Tibial artery (tissue), 4 donors: Measurements from ENCODE around the gene TTLL7.

ENCODE experiments used
- DNase-seq, 2 donors: peaks; one replicate each; pipeline ENCODE4 v3.0.0-alpha.2; 2019
- H3K27ac ChIP-seq, 2 donors: fragments of 200-600 bp; sonication (generic) in 1 of 2; 1 replicate in 1 of 2; 2 replicates in 1 of 2; pipeline ENCODE4 v1.5.1; 2018 to 2019; ENCODE audit warnings: mild to moderate bottlenecking in 1 of 2
- H3K27me3 ChIP-seq, 2 donors: fragments of 200-600 bp; sonication (generic) in 1 of 2; one replicate each; pipeline versions ENCODE4 v1.5.1 to v1.6.0; 2016 to 2019
- H3K36me3 ChIP-seq, 3 donors: fragments of 200-600 bp; sonication (generic) in 2 of 3; one replicate each; pipeline ENCODE4 v1.5.1; 2016 to 2019; ENCODE audit warnings: mild to moderate bottlenecking in 2 of 3
- H3K4me1 ChIP-seq, 4 donors: fragments of 200-600 bp; sonication (generic) in 2 of 4; 1 replicate in 3 of 4; 2 replicates in 1 of 4; pipeline ENCODE4 v1.5.1; 2016 to 2019
- H3K4me3 ChIP-seq, 2 donors: fragments of 200-600 bp; sonication (generic) in 1 of 2; 1 replicate in 1 of 2; 2 replicates in 1 of 2; pipeline ENCODE4 v1.5.1; 2018 to 2019; ENCODE audit warnings: mild to moderate bottlenecking in 2 of 2
- H3K9me3 ChIP-seq, 3 donors: fragments of 200-600 bp; sonication (generic) in 1 of 3; one replicate each; pipeline ENCODE4 v1.5.1; 2016 to 2019
- intact Hi-C: fragments of 100-400 bp; cut with DNase I; formaldehyde crosslinking; loops from one replicate; pipeline ENCODE4 v1.15.0; 2023; ENCODE audit warnings: low total_unique reads
- TF ChIP-seq, protein P1 (sequence below), 2 experiments: fragments of 200-600 bp in 1 of 2; fragments of 450-650 bp in 1 of 2; IDR thresholded peaks; one replicate each; pipeline ENCODE4 v1.5.1; 2017 to 2019; ENCODE audit warnings: antibody characterized with exemption in 2 of 2, mild to moderate bottlenecking in 1 of 2, moderate library complexity in 1 of 2

The TTLL7 gene

DNA sequence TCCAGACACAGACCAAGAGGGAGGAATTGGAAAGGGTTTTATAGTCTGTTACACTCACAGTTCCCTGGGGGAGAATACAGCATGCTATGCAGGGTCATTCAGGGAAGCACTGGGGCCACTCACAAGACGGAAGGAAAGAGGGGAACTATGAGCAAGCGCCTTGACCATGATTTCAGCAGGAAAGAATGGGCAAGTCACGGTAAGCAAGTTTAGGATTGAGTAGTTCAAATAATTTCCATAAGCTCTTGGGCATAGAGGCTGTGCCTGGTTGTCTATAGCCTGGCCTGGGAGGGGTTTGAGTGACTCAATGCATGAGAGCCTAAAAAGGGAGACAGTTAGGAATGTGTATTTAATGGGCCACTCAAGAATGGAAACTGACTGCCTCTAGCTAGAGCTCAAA is 176.7 kb downstream of the TTLL7 start:
- no peaks in the 10 kb centered on the region for H3K27me3 ChIP-seq
- no peaks in the 10 kb centered on the region for H3K36me3 ChIP-seq
- H3K27ac ChIP-seq, result no peak overlapping the region
- no peak overlapping the region for H3K4me3 ChIP-seq
- H3K9me3 ChIP-seq, result no peaks in the 10 kb centered on the region
- H3K4me1 ChIP-seq, result no peaks in the 10 kb centered on the region
- intact Hi-C loops, result no loop called here
- DNase-seq, result no peak
- TF ChIP-seq, protein P1, sequence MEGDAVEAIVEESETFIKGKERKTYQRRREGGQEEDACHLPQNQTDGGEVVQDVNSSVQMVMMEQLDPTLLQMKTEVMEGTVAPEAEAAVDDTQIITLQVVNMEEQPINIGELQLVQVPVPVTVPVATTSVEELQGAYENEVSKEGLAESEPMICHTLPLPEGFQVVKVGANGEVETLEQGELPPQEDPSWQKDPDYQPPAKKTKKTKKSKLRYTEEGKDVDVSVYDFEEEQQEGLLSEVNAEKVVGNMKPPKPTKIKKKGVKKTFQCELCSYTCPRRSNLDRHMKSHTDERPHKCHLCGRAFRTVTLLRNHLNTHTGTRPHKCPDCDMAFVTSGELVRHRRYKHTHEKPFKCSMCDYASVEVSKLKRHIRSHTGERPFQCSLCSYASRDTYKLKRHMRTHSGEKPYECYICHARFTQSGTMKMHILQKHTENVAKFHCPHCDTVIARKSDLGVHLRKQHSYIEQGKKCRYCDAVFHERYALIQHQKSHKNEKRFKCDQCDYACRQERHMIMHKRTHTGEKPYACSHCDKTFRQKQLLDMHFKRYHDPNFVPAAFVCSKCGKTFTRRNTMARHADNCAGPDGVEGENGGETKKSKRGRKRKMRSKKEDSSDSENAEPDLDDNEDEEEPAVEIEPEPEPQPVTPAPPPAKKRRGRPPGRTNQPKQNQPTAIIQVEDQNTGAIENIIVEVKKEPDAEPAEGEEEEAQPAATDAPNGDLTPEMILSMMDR (IDR thresholded peaks at IDR 0.05), result no peak

DNA sequence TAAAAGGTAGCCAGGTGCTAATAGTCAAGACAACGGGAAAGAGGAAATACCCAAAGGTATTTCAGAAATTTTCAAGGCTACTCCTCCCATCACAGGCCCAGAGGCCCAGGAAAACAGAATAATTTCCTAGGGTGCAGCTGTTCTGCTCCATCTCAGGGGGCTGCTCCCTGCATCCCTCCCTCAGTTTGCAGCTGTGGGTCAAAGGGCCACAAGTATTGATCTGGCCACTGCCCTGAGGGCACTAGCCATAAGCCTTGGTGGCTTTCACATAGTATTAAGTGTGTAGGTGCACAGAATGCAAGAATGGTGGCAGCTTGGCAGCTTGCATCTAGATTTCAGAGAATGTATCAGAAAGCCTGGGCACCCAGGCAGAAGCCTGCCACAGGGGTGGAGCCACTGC is 179.5 kb downstream of the TTLL7 start:
- Histone ChIP-seq H3K4me1 (peaks cover 0 to 6% (median 0%) of the 10 kb centered on the region in 4 donors), H3K4me3 (no peak overlapping the region), H3K9me3 (no peaks in the 10 kb centered on the region), H3K36me3 (no peaks in the 10 kb centered on the region), H3K27me3 (no peaks in the 10 kb centered on the region), H3K27ac (no peak overlapping the region)
- no peak for DNase-seq
- intact Hi-C loops, result no loop called here
- TF ChIP-seq, protein P1 (IDR thresholded peaks at IDR 0.05), result no peak

DNA sequence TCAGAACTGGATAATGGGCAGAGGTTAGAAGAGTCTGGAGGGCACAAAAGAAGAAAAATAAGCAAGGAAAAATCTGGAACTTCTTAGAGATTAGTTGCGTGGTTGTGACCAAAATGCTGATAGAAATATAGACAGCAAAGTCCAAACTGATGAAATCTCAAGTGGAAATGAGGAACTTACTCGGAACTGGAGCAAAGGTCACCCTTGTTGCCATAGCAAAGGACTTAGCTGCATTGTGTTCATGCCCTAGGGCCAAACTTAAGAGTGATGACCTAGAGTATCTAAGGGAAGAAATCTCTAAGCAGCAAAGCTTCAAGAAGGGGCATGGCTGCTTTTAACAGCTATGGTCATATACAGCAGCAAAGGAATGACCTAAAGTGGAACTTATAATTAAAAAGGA is 180.0 kb downstream of the TTLL7 start:
- intact Hi-C loops, result no loop called here
- Histone ChIP-seq H3K9me3 (no peaks in the 10 kb centered on the region), H3K27ac (no peak overlapping the region), H3K36me3 (no peaks in the 10 kb centered on the region), H3K27me3 (no peaks in the 10 kb centered on the region), H3K4me1 (peaks cover 0 to 6% (median 0%) of the 10 kb centered on the region in 4 donors), H3K4me3 (no peak overlapping the region)
- TF ChIP-seq, protein P1 (IDR thresholded peaks at IDR 0.05), result no peak
- no peak for DNase-seq

DNA sequence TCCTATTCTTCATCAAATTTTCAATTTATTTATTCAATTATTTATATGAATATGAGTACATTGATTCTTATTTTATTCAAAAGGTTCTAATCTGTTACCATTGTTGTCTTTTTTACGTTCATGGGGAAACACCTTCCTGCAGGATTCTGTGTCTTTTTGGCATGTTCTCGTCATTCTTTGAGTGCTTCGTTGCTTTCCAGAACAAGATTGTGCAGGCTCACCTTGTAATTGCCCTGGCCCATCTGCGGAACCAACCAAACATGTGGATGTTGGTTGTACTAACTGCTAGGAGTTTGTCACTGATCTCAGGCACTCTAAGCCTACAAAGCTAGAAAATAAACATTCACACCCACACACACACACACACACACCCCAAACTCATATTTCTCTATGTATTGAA is 182.1 kb downstream of the TTLL7 start:
- H3K27me3 ChIP-seq, result no peaks in the 10 kb centered on the region
- intact Hi-C loops, result no loop called here

DNA sequence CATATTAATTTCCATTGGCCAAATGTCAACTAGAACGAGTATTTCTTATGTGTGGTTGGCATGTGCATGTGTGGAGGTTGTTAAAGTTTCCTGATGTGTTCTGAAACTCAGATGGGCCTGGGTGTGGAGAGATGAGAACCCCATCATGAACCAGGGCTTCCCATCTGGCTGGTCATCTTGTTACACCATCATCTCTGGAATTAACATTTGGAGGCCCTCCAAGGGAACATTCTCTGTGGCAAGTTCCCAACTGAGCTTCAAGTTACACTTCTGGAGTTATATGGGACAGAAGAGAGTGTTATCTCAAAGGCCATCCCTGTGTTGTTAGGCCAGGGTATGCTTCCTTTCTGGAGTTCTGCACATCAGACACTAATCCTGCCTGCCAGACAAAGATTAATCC is 183.6 kb downstream of the TTLL7 start:
- Histone ChIP-seq H3K4me1 (peaks cover 0 to 6% (median 0%) of the 10 kb centered on the region in 4 donors), H3K27me3 (no peaks in the 10 kb centered on the region), H3K27ac (no peak overlapping the region), H3K9me3 (no peaks in the 10 kb centered on the region), H3K4me3 (no peak overlapping the region), H3K36me3 (no peaks in the 10 kb centered on the region)
- TF ChIP-seq, protein P1 (IDR thresholded peaks at IDR 0.05), result no peak
- peak in 1 of 2 donors; percentile 22 for DNase-seq
- intact Hi-C loops, result no loop called here

More for the DNA sequence above, 182.1 kb downstream of the TTLL7 start:
- Histone ChIP-seq H3K27ac (no peak overlapping the region), H3K9me3 (no peaks in the 10 kb centered on the region), H3K4me3 (no peak overlapping the region), H3K4me1 (peaks cover 0 to 6% (median 0%) of the 10 kb centered on the region in 4 donors), H3K36me3 (no peaks in the 10 kb centered on the region)
- TF ChIP-seq, protein P1 (IDR thresholded peaks at IDR 0.05), result no peak
- no peak for DNase-seq
